Activated naive CD4-positive, alpha-beta T cell treated with anti-CD3 and anti-CD28 coated beads for 36 hours (primary cell): Measurements from ENCODE around the gene NAPB. TPM values are rescaled to one million over a fixed set of nuclear protein-coding genes. Genes with fewer than 3 reads are reported as not detected.

Experiments
- CTCF ChIA-PET: fragments of 350-600 bp; sonication (Branson Sonifier 250); formaldehyde crosslinking; loops from one replicate; lab custom pipeline; 2021; ENCODE audit warnings: antibody characterized with exemption; lab: Charles Lee
- DNase-seq: peaks from one replicate; pipeline ENCODE4 v3.0.0-alpha.2; 2020
- H3K27ac Mint-ChIP-seq: one replicate; pipeline ENCODE4 v1.8.0; 2021; ENCODE audit warnings: mild to moderate bottlenecking, mixed read lengths
- H3K27me3 Mint-ChIP-seq: one replicate; pipeline ENCODE4 v1.8.0; 2021; ENCODE audit warnings: low read depth, mixed read lengths
- H3K36me3 Mint-ChIP-seq: one replicate; pipeline ENCODE4 v1.8.0; 2021; ENCODE audit warnings: low read depth, mixed read lengths
- H3K4me1 Mint-ChIP-seq: one replicate; pipeline ENCODE4 v1.8.0; 2021; ENCODE audit warnings: low read depth, mixed read lengths
- H3K4me3 Mint-ChIP-seq: one replicate; pipeline ENCODE4 v1.8.0; 2021; ENCODE audit warnings: mild to moderate bottlenecking, moderate library complexity, mixed read lengths
- H3K9me3 Mint-ChIP-seq: one replicate; pipeline ENCODE4 v1.8.0; 2021; ENCODE audit warnings: mixed read lengths
- intact Hi-C: fragments of 100-400 bp; cut with micrococcal nuclease; formaldehyde crosslinking; loops from one replicate; pipeline ENCODE4 v1.15.1; 2023
- total RNA-seq, 2 experiments: library from RNA; stranded (reverse); gene quantifications; one replicate each; pipeline ENCODE4 v1.2.3, GENCODE V29; 2021

Gene NAPB
- total RNA-seq, 2 experiments from 2014 or later, result 5.4 to 7.6 TPM

- Mint-ChIP-seq H3K9me3 (no peaks in the 10 kb centered on the region), H3K27ac (no peak overlapping the region), H3K4me1 (no peaks in the 10 kb centered on the region), H3K4me3 (no peak overlapping the region), H3K27me3 (no peaks in the 10 kb centered on the region), H3K36me3 (peaks cover 2% of the 10 kb centered on the region)
- DNase-seq, result no peak
- intact Hi-C loops, result no loop called here
- CTCF ChIA-PET, result no interaction called here
Observed at GRCh38 chr20:23327617-23328333, 93.5 kb downstream of the NAPB start.

GRCh38 chr20:23326774-23327173 is 94.5 kb downstream of the NAPB start:
- no peak overlapping the region for H3K4me3 Mint-ChIP-seq
- H3K36me3 Mint-ChIP-seq, result peaks cover 2% of the 10 kb centered on the region
- no peaks in the 10 kb centered on the region for H3K27me3 Mint-ChIP-seq
- no peak overlapping the region for H3K27ac Mint-ChIP-seq
- CTCF ChIA-PET, result no interaction called here
- no peak for DNase-seq
- H3K9me3 Mint-ChIP-seq, result no peaks in the 10 kb centered on the region
- H3K4me1 Mint-ChIP-seq, result no peaks in the 10 kb centered on the region
- intact Hi-C loops, result no loop called here

GRCh38 chr20:23325107-23325506 is 96.2 kb downstream of the NAPB start:
- H3K27me3 Mint-ChIP-seq, result no peaks in the 10 kb centered on the region
- DNase-seq, result no peak
- CTCF ChIA-PET, result no interaction called here
- H3K4me1 Mint-ChIP-seq, result no peaks in the 10 kb centered on the region
- H3K36me3 Mint-ChIP-seq, result no peaks in the 10 kb centered on the region
- intact Hi-C loops, result no loop called here
- no peak overlapping the region for H3K4me3 Mint-ChIP-seq
- no peak overlapping the region for H3K27ac Mint-ChIP-seq
- H3K9me3 Mint-ChIP-seq, result no peaks in the 10 kb centered on the region

Other genes starting within 250 kb of the NAPB start
- gene NXT1, start 70.7 kb downstream of the NAPB start, total RNA-seq, result 10 to 100 TPM; 31.9 to 36.9 TPM
- 1 to 10 TPM; 2.9 to 3.3 TPM for gene GZF1, start 59.3 kb downstream of the NAPB start, total RNA-seq
- gene CSTL1, start 18.2 kb upstream of the NAPB start, total RNA-seq, result not detected
- not detected for gene CST11, start 31.4 kb upstream of the NAPB start, total RNA-seq
- not detected for gene CST8, start 69.6 kb upstream of the NAPB start, total RNA-seq
- not detected for gene CST9L, start 147.0 kb upstream of the NAPB start, total RNA-seq
- not detected for gene CST9, start 184.4 kb upstream of the NAPB start, total RNA-seq
- under 1 TPM in 1 of 2 experiments, not detected in 1; 0.35 TPM for gene CST3, start 216.5 kb upstream of the NAPB start, total RNA-seq